Activated T-cell treated with anti-CD3 and anti-CD28 coated beads, Interleukin-2, amount 50 U/mL, for 1 hour (primary cell): Measurements from ENCODE around the gene HSF2.
A peak's percentile ranks its signal among the peaks of the same experiment; 100 is the strongest.
"Not testable (repeated sequence)": the region's sequence is repeated elsewhere in the genome, so short reads cannot be mapped to it uniquely, and the experiment has no call there.

Experiments
- DNase-seq: peaks from one replicate; pipeline ENCODE4 v3.0.0-alpha.2; 2020

The HSF2 gene

DNA sequence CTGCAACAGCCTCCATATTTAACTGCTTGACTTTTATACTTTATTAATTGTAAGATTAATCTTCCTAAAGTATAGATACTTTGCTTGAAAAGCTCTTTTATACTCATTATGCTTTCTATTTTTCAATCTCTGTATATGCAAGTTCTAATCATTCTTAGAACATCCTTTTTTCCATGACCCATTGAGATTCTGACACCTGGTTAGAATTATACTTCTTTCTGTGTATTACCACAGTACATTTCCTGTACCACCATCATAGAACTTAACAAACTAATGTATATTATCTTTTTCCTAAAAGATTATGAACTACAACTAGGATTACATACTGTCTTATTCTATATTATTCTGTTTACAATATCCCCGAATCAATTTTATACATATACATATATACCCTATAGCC, 58.6 kb downstream of the HSF2 start:
- no peak for DNase-seq

GRCh38 chr6:122459240-122459639, 59.8 kb downstream of the HSF2 start:
- no peak for DNase-seq

DNA sequence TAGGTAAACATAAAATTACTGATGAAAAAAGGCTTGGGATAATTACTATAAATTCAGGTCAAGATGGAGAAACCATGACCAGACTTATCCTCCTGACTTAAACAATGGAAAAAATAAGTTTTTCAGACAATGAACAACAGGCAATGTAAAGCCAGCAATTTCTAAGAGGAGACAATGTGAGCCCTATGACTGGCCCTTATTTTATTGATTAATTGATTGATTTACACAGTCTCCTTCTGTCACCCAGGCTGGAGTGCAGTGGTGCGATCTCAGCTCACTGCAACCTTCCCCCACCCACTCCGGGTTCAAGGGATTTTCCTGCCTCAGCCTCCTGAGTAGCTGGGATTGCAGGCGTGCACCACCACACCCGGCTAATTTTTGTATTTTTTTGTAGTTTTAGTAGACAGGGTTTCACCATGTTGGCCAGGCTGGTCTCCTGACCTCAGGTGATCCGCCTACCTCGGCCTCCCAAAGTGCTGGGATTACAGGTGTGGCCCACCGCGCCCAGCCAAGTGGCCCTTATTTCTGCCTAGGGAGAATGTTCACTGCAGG, 60.5 kb downstream of the HSF2 start:
- DNase-seq: not testable (repeated sequence)

DNA sequence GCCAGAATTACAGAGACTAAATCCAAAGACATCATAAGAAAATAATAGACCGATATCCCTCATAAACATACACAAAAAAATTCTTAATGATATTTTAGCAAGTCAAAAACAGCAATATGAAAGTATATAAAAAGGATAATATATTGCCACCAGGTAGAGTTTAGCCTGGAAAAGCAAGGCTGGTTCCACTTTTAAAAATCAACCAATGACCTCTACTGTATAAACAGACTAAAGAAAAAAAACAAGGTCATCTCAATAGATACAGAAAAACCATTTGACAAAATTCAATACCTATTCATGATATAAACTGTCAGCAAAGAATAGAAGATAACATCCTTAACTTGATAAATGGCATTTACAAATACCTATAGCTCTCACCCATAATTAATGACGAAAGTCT, 62.4 kb downstream of the HSF2 start:
- DNase-seq: no peak

- DNase-seq: peak; percentile 90
Observed at GRCh38 chr6:122471107-122472021, 71.9 kb downstream of the HSF2 start, which contains the start of gene SERINC1. SERINC1 (minus strand) TSS chr6:122471807; CDS start chr6:122471737, 70 bp downstream.

GRCh38 chr6:122472022-122472340, 72.5 kb downstream of the HSF2 start:
- no peak for DNase-seq

- no peak for DNase-seq
Observed at GRCh38 chr6:122476131-122476530, 76.7 kb downstream of the HSF2 start.

GRCh38 chr6:122482750-122483080, 83.3 kb downstream of the HSF2 start:
- DNase-seq: no peak
